K562 (cell line): ENCODE measurements around the gene MTERF2. TPM values are rescaled to one million over a fixed set of nuclear protein-coding genes. Genes with fewer than 3 reads are reported as not detected.

Experiments
- C11orf30 ChIP-seq: fragments of 450-650 bp; IDR thresholded peaks from 2 replicates; pipeline ENCODE4 v1.6.1; 2016; ENCODE audit warnings: low read depth, mild to moderate bottlenecking
- CC2D1A ChIP-seq: fragments of 450-650 bp; IDR thresholded peaks from 2 replicates; pipeline ENCODE4 v1.6.1; 2017; ENCODE audit warnings: mild to moderate bottlenecking
- JUN ChIP-seq, 2 experiments: sonication (generic) in 1 of 2; formaldehyde crosslinking in 1 of 2; IDR thresholded peaks; 2 replicates each; pipeline versions ENCODE4 v1.6.1 to v1.8.0; 2012 to 2022; ENCODE audit warnings: borderline replicate concordance in 2 of 2, mild to moderate bottlenecking in 2 of 2, improper control_type of control experiment in 1 of 2, low read depth in 1 of 2, low read length in 1 of 2, missing genetic modification reagents in 1 of 2
- KAT8 ChIP-seq: fragments of 450-650 bp; IDR thresholded peaks from 2 replicates; pipeline ENCODE4 v1.6.1; 2016; ENCODE audit warnings: low read depth, mild to moderate bottlenecking
- NCOA4 ChIP-seq: fragments of 450-650 bp; IDR thresholded peaks from 2 replicates; pipeline ENCODE4 v1.6.1; 2018; ENCODE audit warnings: mild to moderate bottlenecking; ENCODE audit not compliant: partially characterized antibody
- NFRKB ChIP-seq: fragments of 450-650 bp; IDR thresholded peaks from 2 replicates; pipeline ENCODE4 v1.6.1; 2016; ENCODE audit warnings: low read depth
- TGIF2 ChIP-seq: sonication (generic); formaldehyde crosslinking; IDR thresholded peaks from 2 replicates; pipeline ENCODE4 v1.8.1; 2022; ENCODE audit warnings: mild to moderate bottlenecking, missing genetic modification reagents, moderate library complexity
- XRCC4 ChIP-seq: IDR thresholded peaks from one replicate; pipeline ENCODE4 v1.6.1; 2011; ENCODE audit not compliant: insufficient read depth, insufficient read length; ENCODE audit errors: extremely low read depth
- ZNF24 ChIP-seq: fragments of 450-650 bp; IDR thresholded peaks from 2 replicates; pipeline ENCODE4 v1.6.1; 2016
- ZNF318 ChIP-seq, 2 experiments: fragments of 450-650 bp; IDR thresholded peaks; 2 replicates each; pipeline ENCODE4 v1.6.1; 2016; ENCODE audit warnings: mild to moderate bottlenecking in 2 of 2, borderline replicate concordance in 1 of 2, low read depth in 1 of 2, moderate library complexity in 1 of 2
- ZNF384 ChIP-seq: IDR thresholded peaks from 2 replicates; pipeline ENCODE4 v1.6.1; 2012; ENCODE audit warnings: low read depth, low read length, improper control_type of control experiment
- ZNF592 ChIP-seq: fragments of 450-650 bp; IDR thresholded peaks from 2 replicates; pipeline ENCODE4 v1.6.1; 2017; ENCODE audit warnings: antibody characterized with exemption, mild to moderate bottlenecking
- polyA plus RNA-seq, 8 experiments: library from polyadenylated mRNA; depleted of rRNA in 4 of 8; stranded (reverse) in 5 of 8; unstranded in 3 of 8; fragments of >200 nt; fragmentation: Nextera tagmentation in 2 of 8; fragmentation: Illumina TruSeq in 1 of 8; extraction: Ambion mirVana in 2 of 8; extraction: Trizol in 1 of 8; gene quantifications; 2 replicates each; pipeline versions ENCODE4 v1.2.1 to v1.2.3, GENCODE V29; 2011 to 2014; ENCODE audit warnings: inconsistent platforms in 1 of 8, missing spikeins in 1 of 8
- total RNA-seq, 7 experiments: library from RNA; depleted of rRNA in 6 of 7; stranded (reverse); fragments of >200 nt in 6 of 7; fragmentation: Illumina TruSeq in 2 of 7; extraction: Trizol in 2 of 7; gene quantifications; 2 replicates each; pipeline versions ENCODE4 v1.2.1 to v1.2.3, GENCODE V29; 2011 to 2021; ENCODE audit warnings: low replicate concordance in 1 of 7

Gene MTERF2
- total and polyA plus RNA-seq, 9 of the 15 experiments (the other 6 are each of a cell fraction or from before 2014, with no cell fraction given), result 10.0 to 63.2 (median 33.2) TPM

- TF ChIP-seq CC2D1A (peak; percentile 38; the same call in 1 of the 2 replicates), ZNF318 (IDR thresholded peaks at IDR 0.05; ENCODE audit: borderline replicate concordance in 1 of 2, low read depth in 1 of 2) (peak in 1 of 2 experiments; percentile 76; a peak in 1 of 4 replicates), XRCC4 (no peak), ZNF384 (no peak), TGIF2 (CRISPR knock-in tag) (no peak), ZNF24 (peak; percentile 96), JUN (IDR thresholded peaks at IDR 0.05; ENCODE audit: borderline replicate concordance, low read depth, low read length) (peak; percentile 17; the same call in 1 of the 2 replicates), JUN (CRISPR knock-in tag; IDR thresholded peaks at IDR 0.05; ENCODE audit: borderline replicate concordance) (no peak), NCOA4 (no peak), NFRKB (no peak), KAT8 (no peak), C11orf30 (no peak), ZNF592 (peak; percentile 28; the same call in 1 of the 2 replicates)
These were observed 45.3 kb downstream of the MTERF2 start (continued) for GRCh38 chr12:106941481-106942156.
